HG02610 (cell line): ENCODE data around the gene PRRG2.

Source experiments
- ATAC-seq: cut with Tn5 transposase; IDR thresholded peaks from one replicate; pipeline ENCODE4 v1.9.1; 2021; ENCODE audit warnings: mild to moderate bottlenecking, moderate library complexity; ENCODE audit not compliant: unreplicated experiment

Gene PRRG2

DNA sequence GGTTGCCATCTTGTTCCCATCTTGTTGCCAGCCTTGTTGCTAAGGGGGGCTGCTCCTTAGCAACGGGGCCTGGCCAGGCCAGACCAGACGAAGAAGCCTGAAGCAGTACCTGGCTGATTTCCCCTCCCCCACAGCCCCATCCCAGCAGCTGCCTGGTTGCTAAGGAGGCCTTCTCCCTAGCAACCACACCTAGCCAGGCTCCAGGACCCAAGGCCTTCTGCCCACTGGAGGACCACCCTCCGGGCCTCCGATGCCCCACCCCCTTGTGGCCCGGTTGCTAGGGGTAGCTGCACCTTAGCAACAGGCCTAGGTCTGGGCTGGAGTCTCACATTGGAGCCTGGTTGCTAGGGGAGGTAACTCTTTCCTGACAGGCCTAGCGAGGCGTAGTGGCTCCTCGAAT, 3.9 kb downstream of the PRRG2 start:
- no peak for ATAC-seq

DNA sequence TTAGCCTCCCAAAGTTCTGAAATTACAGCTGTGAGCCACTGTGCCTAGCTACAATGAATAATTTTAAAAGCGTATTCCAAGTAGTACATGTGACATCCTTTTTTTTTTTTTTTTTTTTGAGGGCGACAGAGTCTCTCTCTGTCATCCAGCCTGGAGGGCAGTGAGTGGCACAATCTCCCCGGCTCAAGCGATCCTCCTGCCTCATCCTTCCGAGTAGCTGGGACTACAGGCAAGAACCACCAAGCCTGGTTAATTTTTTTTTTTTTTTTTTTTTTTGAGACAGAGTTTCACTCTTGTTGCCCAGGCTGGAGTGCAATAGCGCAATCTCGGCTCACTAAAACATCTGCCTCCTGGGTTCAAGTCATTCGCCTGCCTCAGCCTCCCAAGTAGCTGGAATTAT, 6.1 kb downstream of the PRRG2 start:
- no peak for ATAC-seq

DNA sequence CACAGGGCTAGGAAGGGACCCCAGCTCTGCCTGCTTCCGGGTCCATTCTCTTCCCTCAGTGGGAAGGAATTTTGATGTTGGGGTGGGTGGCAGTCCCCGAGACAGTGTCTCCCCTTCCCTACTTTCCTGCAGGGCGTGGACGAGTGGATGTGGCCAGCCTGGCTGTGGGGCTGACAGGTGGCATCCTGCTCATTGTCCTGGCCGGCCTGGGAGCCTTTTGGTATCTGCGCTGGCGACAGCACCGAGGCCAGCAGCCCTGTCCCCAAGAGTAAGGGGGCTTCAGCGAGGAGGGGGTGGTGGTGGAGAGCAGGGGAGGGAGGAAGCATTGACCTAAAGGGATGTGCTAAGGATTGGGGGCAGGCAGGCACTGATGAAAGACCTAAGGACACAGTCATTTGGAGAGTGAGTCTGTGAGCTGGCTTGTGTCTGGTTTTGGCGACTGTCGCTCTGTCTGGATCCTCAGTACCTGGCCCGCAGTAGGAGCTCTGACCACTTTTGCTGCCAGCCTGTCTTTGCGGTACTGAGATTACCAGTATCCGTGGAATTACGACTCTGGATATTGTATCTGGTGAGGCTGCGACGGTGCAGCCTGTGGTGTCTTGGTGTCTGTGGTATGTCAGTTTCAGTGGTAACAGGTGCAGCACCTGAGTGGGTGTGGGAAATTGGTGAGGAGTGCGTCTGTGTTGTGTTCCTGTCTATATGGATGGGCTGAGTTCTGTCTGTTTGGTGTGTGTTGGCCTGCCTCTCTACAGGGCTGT, 7.4 kb downstream of the PRRG2 start:
- no peak for ATAC-seq

DNA sequence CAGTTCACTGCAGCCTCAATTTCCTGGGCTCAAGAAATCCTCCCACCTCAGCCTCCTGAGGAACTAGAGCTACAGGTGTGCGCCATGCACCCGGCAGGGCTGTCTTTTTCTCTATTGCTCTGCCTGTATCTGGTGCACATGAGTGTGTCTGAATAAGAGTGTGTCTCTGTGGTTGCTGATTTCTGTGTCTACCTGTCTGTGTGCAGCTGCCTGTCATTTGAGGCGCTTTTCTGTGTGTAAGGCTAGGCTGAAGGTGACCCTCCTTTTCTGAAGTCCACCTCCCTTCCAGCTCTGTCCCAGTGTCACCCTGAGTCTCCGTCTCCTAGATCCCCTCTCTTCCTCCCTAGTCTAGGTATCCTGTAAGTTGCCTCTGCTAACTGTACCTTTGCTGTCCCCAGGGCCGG, 8.4 kb downstream of the PRRG2 start:
- no peak for ATAC-seq

DNA sequence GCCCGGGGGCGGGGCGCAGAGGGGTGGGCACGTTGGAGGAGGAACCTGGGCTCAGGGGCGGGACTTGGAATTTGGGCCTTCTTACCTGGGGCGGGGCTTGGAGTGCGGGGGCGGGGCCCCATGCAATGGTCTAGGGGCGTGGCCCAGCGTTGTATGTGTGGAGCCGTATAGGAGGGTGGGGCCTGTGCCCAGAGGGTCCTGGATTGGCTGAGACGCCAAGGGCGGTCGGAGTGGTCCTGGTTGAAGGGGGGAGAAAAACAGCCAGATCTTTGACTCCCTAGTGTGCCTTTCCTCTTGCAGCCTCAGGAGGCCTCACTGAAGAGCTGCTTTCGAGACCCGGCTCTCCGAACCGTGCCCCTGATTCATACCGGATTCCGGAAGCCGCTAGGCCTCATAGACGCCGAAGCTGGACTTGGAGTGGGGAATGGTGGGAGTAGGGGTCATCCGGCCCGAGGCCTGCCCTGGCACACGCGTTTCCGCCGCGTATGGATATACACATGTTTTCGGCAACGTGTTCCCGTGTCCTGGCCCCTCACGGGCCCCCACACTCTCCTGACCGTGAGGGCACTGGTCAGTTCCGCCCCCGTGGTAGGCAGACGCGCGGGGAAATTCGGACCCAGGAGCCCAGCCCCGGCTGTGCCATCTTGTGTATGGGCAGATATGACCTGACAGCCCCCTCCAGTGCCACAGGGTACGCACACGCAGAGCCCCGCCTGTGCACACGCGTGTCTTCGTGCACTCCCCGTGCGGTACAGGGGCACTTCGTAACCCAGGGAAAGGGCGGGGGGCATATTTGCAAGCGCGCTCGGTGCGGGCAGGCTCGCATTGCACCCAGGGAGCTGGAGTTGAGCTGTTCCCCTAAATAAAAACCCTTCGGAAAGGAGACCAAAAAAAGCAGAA, 9.2 kb downstream of the PRRG2 start:
- peak; percentile 67 for ATAC-seq

- ATAC-seq: no peak
Observed at GRCh38 chr19:49590971-49591730, 10.0 kb downstream of the PRRG2 start, which contains the start of gene PRR12. Gene PRR12, plus strand, starts transcription at chr19:49591182. Its CDS starts 473 bp downstream, at chr19:49591655.

- ATAC-seq: no peak
Observed at GRCh38 chr19:49591731-49592485, 10.8 kb downstream of the PRRG2 start.

DNA sequence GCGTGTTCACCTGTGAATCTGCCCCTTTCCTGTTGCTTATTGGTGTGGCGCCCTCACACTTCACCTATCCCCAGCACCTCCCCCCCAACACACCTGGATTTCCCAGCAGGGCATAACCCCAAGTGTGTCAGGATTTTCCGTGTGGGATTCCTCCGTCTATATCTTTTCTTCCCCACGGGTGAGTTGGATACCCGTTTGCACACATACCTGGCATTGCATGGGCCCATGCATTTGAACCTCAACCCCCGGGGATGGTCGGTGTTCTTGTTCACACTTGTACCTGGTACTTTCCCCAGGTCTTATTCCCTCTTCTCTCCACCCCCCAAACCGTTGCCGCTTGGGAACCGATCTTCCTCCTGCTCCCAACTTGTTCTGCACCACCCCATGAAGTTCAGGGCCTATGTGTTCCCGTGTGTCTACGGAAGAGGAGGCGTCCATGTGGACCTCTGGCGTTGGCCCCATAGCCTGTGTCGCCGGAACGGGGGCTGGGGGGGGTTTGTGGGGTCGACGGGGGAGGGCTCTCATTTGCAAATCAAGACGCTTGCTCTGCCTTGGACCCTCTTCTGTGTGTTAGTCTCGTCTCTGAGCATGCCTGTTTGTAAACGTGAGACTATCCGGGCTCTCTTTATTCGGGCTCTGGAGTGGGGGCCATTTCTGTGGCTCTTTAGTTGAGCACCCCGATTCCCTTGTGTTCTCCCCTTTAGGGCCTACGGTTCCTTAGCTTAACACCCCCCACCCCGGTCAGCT, 11.5 kb downstream of the PRRG2 start:
- ATAC-seq: no peak

GRCh38 chr19:49593233-49594113, 12.4 kb downstream of the PRRG2 start:
- peak; percentile 57 for ATAC-seq

DNA sequence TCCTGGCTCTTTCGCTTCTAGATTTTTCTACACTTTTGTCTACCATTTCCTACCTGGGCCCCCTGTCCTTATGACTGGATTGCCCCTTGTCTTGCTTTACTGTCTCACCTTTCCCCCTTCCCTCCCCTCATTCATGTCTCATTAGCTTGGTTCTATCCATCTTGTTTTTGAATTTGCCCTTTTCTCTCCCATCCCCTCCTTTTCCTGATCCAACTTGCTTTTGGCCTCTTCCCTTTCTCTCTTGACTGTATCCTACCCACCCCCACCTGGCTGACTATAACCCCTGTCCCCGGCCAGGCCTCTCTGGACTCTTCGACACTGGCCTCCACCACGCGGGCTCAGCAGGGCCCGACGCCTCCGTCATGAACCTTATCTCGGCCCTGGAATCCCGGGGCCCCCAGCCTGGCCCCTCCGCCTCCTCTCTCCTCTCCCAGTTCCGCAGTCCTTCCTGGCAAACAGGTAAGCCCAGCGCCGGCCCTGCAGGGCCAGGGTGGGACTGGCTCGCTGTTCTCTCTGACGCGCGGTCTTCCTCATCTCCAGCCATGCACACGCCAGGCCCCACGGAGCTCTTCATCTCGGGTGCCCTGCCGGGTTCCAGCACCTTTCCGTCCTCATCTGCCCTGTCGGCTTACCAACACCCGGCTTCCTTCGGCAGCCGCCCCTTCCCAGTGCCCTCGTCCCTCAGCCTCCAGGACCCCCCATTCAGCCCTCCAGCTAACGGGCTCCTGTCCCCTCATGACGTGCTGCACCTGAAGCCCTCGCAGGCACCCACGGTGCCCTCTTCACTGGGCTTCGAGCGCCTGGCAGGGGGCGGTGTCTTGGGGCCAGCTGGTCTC, 13.3 kb downstream of the PRRG2 start:
- no peak for ATAC-seq

DNA sequence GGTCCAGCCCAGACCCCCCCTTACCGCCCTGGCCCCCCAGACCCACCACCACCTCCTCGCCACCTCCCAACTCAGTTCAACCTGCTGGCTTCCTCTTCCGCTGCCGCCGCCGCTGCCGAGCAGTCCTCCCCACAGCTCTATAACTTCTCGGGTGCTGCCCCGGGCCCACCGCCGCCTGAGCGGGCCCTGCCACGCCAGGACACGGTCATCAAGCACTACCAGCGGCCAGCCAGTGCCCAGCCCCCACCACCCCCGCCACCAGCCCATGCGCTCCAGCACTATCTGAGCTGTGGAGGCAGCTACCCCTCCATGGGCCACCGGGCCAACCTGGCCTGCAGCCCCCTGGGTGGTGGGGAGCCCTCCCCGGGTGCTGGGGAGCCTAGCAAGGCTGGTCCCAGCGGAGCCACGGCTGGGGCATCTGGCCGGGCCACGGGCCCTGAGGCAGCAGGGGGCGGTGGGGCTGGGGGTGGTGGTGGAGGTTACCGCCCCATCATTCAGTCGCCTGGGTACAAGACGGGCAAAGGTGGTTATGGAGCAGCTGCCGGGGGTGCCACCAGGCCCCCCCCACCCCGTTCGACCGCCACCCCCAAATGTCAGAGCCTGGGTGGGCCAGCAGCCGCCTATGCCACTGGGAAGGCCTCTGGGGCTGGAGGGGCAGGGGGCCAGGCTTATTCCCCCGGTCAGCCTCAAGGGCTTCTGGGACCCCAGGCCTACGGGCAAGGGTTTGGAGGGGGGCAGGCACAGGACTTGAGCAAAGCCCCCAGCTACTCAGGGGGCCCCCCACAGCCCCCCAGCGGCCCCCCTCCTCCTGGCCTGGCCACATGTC, 14.1 kb downstream of the PRRG2 start:
- no peak for ATAC-seq

- ATAC-seq: no peak
Observed at GRCh38 chr19:49595819-49596404, 14.8 kb downstream of the PRRG2 start.

- no peak for ATAC-seq
Observed at GRCh38 chr19:49596407-49596806, 15.3 kb downstream of the PRRG2 start.

DNA sequence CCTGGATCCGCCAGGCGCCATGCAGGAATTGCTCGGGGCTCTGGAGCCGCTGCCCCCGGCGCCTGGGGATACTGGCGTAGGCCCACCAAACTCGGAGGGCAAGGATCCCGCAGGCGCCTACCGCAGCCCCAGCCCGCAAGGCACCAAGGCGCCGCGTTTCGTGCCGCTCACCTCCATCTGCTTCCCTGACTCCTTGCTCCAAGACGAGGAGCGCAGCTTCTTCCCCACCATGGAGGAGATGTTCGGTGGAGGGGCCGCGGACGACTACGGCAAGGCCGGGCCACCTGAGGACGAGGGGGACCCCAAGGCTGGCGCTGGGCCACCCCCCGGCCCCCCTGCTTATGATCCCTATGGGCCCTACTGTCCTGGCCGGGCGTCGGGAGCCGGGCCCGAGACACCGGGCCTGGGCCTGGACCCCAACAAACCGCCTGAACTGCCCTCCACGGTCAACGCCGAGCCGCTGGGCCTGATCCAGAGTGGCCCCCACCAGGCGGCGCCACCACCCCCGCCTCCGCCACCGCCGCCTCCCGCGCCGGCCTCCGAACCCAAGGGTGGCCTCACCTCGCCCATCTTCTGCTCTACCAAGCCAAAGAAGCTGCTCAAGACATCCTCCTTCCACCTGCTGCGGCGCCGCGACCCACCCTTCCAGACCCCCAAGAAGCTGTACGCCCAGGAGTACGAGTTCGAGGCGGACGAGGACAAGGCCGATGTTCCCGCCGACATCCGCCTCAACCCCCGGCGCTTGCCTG, 16.0 kb downstream of the PRRG2 start:
- no peak for ATAC-seq

DNA sequence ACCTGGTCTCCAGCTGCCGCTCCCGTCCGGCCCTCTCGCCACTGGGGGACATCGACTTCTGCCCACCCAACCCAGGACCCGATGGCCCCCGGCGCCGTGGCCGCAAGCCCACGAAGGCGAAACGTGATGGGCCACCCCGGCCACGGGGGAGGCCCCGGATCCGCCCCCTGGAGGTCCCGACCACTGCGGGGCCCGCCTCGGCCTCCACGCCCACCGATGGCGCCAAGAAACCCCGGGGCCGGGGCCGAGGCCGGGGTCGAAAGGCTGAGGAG, 16.5 kb downstream of the PRRG2 start:
- ATAC-seq: no peak
